GM12891 (cell line): ENCODE results near the gene APOBEC3H.

Experiments
- PAX5 ChIP-seq: IDR thresholded peaks from 2 replicates; pipeline ENCODE4 v1.6.1; 2011; ENCODE audit warnings: low read length, moderate library complexity, mild to moderate bottlenecking; ENCODE audit not compliant: insufficient read depth, severe bottlenecking
- POLR2A ChIP-seq: IDR thresholded peaks from 2 replicates; pipeline ENCODE4 v1.6.1; 2011; ENCODE audit warnings: low read depth, low read length, control low read depth
- POLR2AphosphoS5 ChIP-seq: IDR thresholded peaks from 2 replicates; pipeline ENCODE4 v1.6.1; 2011; ENCODE audit warnings: low read depth, low read length, control low read depth
- POU2F2 ChIP-seq: IDR thresholded peaks from 2 replicates; pipeline ENCODE4 v1.6.1; 2011; ENCODE audit warnings: low read depth, mild to moderate bottlenecking, control low read depth, low read length, moderate library complexity
- SPI1 ChIP-seq: IDR thresholded peaks from 2 replicates; pipeline ENCODE4 v1.6.1; 2011; ENCODE audit warnings: low read depth, low read length, control low read depth

DNA sequence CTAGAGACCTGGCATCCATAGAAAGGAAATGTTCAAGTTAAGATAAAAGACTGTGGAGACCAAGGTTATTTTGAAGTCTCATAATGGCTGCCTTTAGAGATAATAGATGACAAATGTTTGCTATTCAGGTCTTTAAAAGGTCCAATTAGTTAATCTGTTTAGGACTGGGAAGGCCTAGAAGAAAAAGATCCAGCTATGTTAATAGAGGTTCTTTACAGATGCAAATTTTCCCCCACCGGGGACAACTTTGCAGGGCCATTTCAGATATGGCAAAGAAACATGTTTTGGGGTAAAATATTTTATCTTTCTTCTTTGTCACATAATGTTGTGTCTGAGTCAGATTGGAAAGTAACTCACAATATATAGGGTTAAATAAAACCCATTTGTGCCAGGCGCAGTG, 23.1 kb upstream of the APOBEC3H start:
- TF ChIP-seq POU2F2 (no peak), POLR2A (no peak), PAX5 (no peak), SPI1 (no peak), POLR2AphosphoS5 (no peak)
